ENCODE measurements around the gene ABLIM1.

The ABLIM1 gene

GRCh38 chr10:114483575-114483974, 174.5 kb downstream of the ABLIM1 start:
- no peak for DNase-seq (ENCODE audit: low read depth)
- H3K4me3 ChIP-seq (replicated peaks; ENCODE audit: low read depth, low read length), result no peak overlapping the region
- TF ChIP-seq CTCF (IDR thresholded peaks at IDR 0.05; ENCODE audit: low read length, missing control alignments), result no peak

- no peak overlapping the region for H3K4me3 ChIP-seq (replicated peaks; ENCODE audit: low read depth, low read length)
- no peak for DNase-seq (ENCODE audit: low read depth)
- no peak for TF ChIP-seq CTCF (IDR thresholded peaks at IDR 0.05; ENCODE audit: low read length, missing control alignments)
Measured at GRCh38 chr10:114482480-114483304, 175.4 kb downstream of the ABLIM1 start.

GRCh38 chr10:114481055-114481454, 177.0 kb downstream of the ABLIM1 start:
- H3K4me3 ChIP-seq (replicated peaks; ENCODE audit: low read depth, low read length), result no peak overlapping the region
- TF ChIP-seq CTCF (IDR thresholded peaks at IDR 0.05; ENCODE audit: low read length, missing control alignments), result no peak
- DNase-seq (ENCODE audit: low read depth), result no peak

- H3K4me3 ChIP-seq (replicated peaks; ENCODE audit: low read depth, low read length), result no peak overlapping the region
- no peak for DNase-seq (ENCODE audit: low read depth)
- no peak for TF ChIP-seq CTCF (IDR thresholded peaks at IDR 0.05; ENCODE audit: low read length, missing control alignments)
Measured at GRCh38 chr10:114479836-114480235, 178.2 kb downstream of the ABLIM1 start.

GRCh38 chr10:114479307-114479706, 178.8 kb downstream of the ABLIM1 start:
- TF ChIP-seq CTCF (IDR thresholded peaks at IDR 0.05; ENCODE audit: low read length, missing control alignments), result no peak
- peak; percentile 19 for DNase-seq (ENCODE audit: low read depth)
- no peak overlapping the region for H3K4me3 ChIP-seq (replicated peaks; ENCODE audit: low read depth, low read length)

- DNase-seq (ENCODE audit: low read depth), result no peak
- H3K4me3 ChIP-seq (replicated peaks; ENCODE audit: low read depth, low read length), result no peak overlapping the region
- no peak for TF ChIP-seq CTCF (IDR thresholded peaks at IDR 0.05; ENCODE audit: low read length, missing control alignments)
Measured at GRCh38 chr10:114478281-114478680, 179.8 kb downstream of the ABLIM1 start.

- no peak for TF ChIP-seq CTCF (IDR thresholded peaks at IDR 0.05; ENCODE audit: low read length, missing control alignments)
- peak; percentile 18 for DNase-seq (ENCODE audit: low read depth)
- no peak overlapping the region for H3K4me3 ChIP-seq (replicated peaks; ENCODE audit: low read depth, low read length)
Measured at GRCh38 chr10:114477285-114477684, 180.8 kb downstream of the ABLIM1 start.

Data from fibroblast of pulmonary artery (primary cell).